Activated naive CD4-positive, alpha-beta T cell treated with anti-CD3 and anti-CD28 coated beads, Interleukin-2, amount 50 U/mL, for 24 hours (primary cell): Measurements from ENCODE around the gene NCEH1.

Experiments
- H3K27ac Mint-ChIP-seq: one replicate; pipeline ENCODE4 v1.8.0; 2021; ENCODE audit warnings: mild to moderate bottlenecking, mixed read lengths
- H3K27me3 Mint-ChIP-seq: one replicate; pipeline ENCODE4 v1.8.0; 2021; ENCODE audit warnings: mixed read lengths
- H3K36me3 Mint-ChIP-seq: one replicate; pipeline ENCODE4 v1.8.0; 2021; ENCODE audit warnings: mixed read lengths
- H3K4me1 Mint-ChIP-seq: one replicate; pipeline ENCODE4 v1.8.0; 2021; ENCODE audit warnings: mixed read lengths
- H3K4me3 Mint-ChIP-seq: one replicate; pipeline ENCODE4 v1.8.0; 2021; ENCODE audit warnings: mild to moderate bottlenecking, mixed read lengths
- H3K9me3 Mint-ChIP-seq: one replicate; pipeline ENCODE4 v1.8.0; 2021; ENCODE audit warnings: mixed read lengths

NCEH1 gene

DNA sequence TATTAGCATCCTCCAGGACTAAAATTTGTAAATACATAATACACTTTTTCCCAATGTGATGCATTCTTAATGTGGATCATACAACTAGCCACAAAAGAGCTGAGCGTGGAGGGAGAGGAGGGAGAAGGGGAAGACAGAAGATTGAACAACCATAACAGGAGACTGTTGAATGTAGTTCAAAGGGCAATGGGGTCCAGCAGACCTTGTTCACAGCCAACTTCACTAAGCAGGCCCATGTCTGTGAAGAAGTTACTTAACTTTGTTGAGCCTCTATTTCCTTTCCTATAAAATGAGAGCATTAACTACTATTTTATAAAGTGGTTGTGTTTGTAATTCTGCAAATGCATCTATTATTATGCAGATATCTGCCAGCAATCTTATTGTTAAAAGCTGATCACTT lies 13.3 kb downstream of the NCEH1 start:
- Mint-ChIP-seq H3K4me3 (no peak overlapping the region), H3K4me1 (peaks cover 15% of the 10 kb centered on the region), H3K36me3 (peaks cover 9% of the 10 kb centered on the region), H3K9me3 (no peaks in the 10 kb centered on the region), H3K27me3 (no peaks in the 10 kb centered on the region), H3K27ac (no peak overlapping the region)

DNA sequence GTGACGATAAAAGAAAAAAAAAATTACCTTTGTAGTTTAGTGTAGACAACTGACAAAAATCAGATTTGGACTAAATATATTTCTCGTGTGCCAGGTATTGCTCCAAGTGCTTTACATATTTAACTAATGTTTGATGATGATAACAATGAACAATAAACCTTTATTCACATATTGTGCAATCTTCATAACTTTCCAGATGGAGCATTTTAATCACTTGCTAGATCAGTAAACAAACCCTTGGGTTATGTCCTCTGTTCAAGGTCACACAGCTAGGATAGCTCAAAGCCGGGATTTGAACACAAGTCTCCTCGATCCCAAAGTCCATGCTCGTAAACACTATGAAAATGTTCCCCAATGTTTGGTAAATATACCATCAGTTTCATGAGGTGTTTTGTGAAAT lies 14.5 kb downstream of the NCEH1 start:
- H3K27ac Mint-ChIP-seq: no peak overlapping the region
- H3K9me3 Mint-ChIP-seq: no peaks in the 10 kb centered on the region
- no peaks in the 10 kb centered on the region for H3K27me3 Mint-ChIP-seq
- H3K4me3 Mint-ChIP-seq: no peak overlapping the region
- H3K4me1 Mint-ChIP-seq: peaks cover 12% of the 10 kb centered on the region
- peaks cover 2% of the 10 kb centered on the region for H3K36me3 Mint-ChIP-seq

DNA sequence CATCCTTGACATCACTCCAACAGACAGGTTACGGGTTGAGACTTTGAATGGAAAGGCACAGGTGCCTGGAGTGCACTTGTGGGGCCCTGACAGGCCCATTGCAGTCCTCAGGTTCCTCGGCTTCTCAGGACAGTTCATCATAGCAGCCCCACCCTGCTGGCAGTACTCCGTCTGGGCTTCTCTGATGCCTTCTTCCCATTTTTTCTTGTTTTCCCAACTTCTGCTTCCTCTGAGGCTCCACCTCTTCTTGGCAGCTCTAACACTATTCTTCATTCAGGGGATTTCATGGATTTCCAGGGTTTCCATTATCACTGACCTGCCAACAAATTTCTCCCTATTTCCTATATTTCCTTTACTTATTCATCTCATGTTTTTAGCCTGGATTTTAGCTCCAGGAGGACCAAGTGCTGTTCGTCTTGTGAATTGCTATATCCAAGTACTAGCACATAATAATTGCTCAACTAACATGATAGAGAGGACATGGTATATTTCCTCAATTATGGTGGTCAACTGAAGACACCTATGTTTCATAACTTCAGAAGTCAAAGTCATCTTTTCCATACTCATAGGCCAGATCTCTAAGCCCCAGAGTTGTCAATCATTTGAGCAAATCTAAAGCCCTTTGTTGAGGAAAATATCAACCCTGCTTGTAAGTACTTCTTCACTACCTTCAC lies 16.2 kb downstream of the NCEH1 start:
- no peaks in the 10 kb centered on the region for H3K9me3 Mint-ChIP-seq
- H3K27ac Mint-ChIP-seq: no peak overlapping the region
- H3K27me3 Mint-ChIP-seq: no peaks in the 10 kb centered on the region
- H3K36me3 Mint-ChIP-seq: peaks cover 2% of the 10 kb centered on the region
- peaks cover 12% of the 10 kb centered on the region for H3K4me1 Mint-ChIP-seq
- no peak overlapping the region for H3K4me3 Mint-ChIP-seq

DNA sequence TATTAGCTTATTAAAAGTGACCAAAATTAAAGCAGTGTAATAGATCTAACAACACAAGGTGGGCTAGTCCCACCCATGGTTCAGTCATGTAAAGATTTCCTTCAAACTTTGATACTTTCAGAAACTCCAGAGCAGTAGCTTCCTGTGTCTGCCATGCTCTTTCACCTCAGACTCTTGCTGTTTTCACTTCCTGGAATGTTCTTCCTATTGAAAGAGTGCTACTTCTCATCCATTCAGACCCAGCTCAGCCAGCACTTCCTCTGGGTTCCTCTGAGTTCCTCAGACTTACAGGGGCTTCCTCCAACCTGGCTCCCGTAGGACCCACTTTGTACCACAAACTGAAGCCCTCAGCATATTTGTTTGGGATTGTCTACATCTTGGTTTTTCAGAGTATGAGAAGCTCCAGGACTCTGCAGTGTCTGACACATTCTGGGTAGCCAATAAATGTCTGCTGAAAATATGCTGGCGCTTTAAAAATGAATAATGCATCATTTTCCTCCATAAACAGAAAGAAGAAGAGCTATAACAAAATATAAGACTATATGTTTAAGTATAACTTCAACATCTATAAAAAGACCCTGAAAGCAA lies 18.0 kb downstream of the NCEH1 start:
- H3K27ac Mint-ChIP-seq: no peak overlapping the region
- no peak overlapping the region for H3K4me3 Mint-ChIP-seq
- peaks cover 9% of the 10 kb centered on the region for H3K4me1 Mint-ChIP-seq
- H3K36me3 Mint-ChIP-seq: no peaks in the 10 kb centered on the region
- no peaks in the 10 kb centered on the region for H3K9me3 Mint-ChIP-seq
- no peaks in the 10 kb centered on the region for H3K27me3 Mint-ChIP-seq

DNA sequence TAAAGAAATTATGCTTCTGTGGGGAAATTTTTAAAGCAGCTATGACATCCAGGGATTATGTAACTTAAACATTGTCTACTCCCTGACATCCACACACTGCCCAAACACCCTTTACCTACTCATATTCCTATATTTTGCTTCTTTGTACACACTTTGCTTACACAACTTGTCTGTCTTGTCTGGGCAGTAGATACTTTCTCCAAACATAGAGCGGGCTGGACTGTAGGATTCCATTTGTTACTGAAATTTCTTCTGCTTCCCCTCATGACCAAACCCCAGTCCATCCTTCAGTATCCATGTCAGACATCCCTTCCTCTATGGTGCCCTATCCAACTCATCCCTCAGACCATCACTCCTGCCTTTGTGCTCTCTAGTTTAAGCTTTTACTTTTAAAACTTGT lies 19.9 kb downstream of the NCEH1 start:
- Mint-ChIP-seq H3K4me1 (peaks cover 9% of the 10 kb centered on the region), H3K36me3 (no peaks in the 10 kb centered on the region), H3K9me3 (no peaks in the 10 kb centered on the region), H3K27ac (no peak overlapping the region), H3K4me3 (no peak overlapping the region), H3K27me3 (no peaks in the 10 kb centered on the region)

DNA sequence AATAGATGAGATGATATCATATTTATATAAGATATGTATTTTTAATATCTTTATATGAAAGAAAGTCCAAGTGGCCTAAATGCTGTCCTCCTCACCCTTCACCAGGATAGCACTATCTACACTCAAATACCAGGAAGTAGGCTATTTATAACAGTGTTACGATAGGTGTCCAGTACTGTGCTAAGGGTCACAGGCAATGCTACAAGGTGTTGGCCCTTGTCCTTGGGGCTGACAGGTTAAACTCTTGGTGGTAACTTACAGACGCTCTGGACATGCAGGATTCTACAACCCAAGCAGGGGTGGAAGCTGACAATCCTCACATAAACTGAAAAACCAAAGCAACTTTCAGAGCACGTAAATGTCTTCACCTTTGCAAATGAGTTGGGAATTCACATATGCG lies 22.3 kb downstream of the NCEH1 start:
- peaks cover 9% of the 10 kb centered on the region for H3K4me1 Mint-ChIP-seq
- H3K4me3 Mint-ChIP-seq: no peak overlapping the region
- no peaks in the 10 kb centered on the region for H3K9me3 Mint-ChIP-seq
- H3K27ac Mint-ChIP-seq: no peak overlapping the region
- peaks cover 2% of the 10 kb centered on the region for H3K36me3 Mint-ChIP-seq
- H3K27me3 Mint-ChIP-seq: no peaks in the 10 kb centered on the region

DNA sequence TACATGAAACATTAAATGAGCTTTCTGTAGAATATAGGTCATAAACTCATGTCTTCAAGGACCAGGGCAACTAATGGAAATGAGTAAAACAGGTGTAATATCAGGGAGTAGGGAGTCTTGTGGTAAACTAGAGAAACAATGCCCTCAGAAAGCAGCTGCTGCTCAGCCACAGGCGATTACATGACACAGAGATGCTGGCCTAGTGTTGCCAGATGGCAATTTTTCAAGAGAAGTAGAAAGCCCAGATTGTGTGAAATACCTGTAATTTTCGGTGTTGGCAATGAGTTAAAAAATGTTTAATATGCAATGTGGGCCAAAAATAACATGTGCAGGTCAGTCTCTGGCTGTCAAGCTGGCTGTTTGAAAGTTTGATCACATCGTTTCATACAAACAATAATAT lies 23.4 kb downstream of the NCEH1 start:
- H3K9me3 Mint-ChIP-seq: no peaks in the 10 kb centered on the region
- no peak overlapping the region for H3K27ac Mint-ChIP-seq
- H3K4me1 Mint-ChIP-seq: peaks cover under 1% of the 10 kb centered on the region
- no peaks in the 10 kb centered on the region for H3K27me3 Mint-ChIP-seq
- peaks cover 2% of the 10 kb centered on the region for H3K36me3 Mint-ChIP-seq
- no peak overlapping the region for H3K4me3 Mint-ChIP-seq

DNA sequence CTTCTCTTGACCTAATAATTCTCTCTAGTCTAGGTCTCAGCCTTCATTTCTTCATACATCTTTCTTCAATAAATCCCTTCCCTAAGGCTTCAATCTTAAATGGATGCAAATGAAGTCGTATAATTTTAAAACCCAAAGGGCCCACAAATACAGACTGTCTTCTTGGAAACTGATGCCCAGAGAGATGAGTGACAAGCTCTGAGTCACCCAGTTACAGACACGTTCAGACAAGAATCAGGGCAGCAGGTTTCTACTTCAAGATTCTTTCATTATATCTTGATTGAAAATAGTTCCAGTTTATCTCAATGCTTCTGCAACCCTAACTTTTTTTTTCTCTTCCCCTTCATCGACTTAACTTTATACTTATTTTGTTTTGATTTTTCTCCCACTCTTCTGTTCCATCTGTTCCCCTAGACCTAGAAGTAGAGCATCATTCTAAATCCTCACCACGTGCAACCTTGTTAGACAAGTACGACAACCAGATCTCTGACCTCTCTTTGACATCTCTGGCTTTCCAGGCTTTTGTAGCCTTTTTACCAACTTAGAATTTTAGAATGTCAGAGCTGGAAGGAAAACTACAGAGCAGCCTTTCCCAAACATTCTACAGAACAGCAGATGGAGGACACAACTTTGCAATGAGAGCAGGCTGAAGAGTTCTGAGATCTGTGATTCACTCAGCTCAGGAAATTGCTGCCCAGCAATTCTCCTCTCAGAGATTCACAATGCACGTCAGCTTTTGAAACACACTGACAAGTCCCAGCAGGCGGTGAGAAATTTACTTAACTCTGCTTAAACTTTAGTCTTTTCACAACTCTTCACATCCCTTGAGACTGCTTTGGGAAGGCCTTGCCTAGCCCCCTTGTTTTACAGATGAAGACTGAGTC lies 25.3 kb downstream of the NCEH1 start:
- no peaks in the 10 kb centered on the region for H3K9me3 Mint-ChIP-seq
- no peak overlapping the region for H3K4me3 Mint-ChIP-seq
- no peaks in the 10 kb centered on the region for H3K4me1 Mint-ChIP-seq
- no peak overlapping the region for H3K27ac Mint-ChIP-seq
- H3K36me3 Mint-ChIP-seq: peaks cover 6% of the 10 kb centered on the region
- H3K27me3 Mint-ChIP-seq: no peaks in the 10 kb centered on the region

DNA sequence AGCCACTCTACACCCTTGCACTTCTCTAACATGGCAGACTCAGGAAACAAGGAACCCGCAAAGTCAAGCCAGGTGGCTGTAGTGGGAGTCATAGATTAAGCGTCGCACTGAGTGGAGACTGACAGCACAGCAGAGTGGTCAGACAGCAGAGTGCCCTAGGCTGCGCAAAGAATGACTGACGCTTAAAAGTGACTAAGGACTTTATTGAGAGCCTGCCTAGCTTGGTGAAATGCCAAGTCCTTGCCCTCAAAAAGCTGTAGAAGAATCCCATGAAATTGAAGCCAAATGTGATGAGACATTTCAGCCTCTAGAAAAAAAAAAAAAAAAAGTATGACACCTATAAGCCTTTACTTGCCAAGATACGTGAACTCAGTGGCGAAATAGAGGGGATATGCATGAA lies 30.2 kb downstream of the NCEH1 start:
- Mint-ChIP-seq H3K9me3 (no peaks in the 10 kb centered on the region), H3K27ac (no peak overlapping the region), H3K4me3 (no peak overlapping the region), H3K27me3 (no peaks in the 10 kb centered on the region), H3K36me3 (peaks cover 10% of the 10 kb centered on the region), H3K4me1 (peaks cover 4% of the 10 kb centered on the region)

DNA sequence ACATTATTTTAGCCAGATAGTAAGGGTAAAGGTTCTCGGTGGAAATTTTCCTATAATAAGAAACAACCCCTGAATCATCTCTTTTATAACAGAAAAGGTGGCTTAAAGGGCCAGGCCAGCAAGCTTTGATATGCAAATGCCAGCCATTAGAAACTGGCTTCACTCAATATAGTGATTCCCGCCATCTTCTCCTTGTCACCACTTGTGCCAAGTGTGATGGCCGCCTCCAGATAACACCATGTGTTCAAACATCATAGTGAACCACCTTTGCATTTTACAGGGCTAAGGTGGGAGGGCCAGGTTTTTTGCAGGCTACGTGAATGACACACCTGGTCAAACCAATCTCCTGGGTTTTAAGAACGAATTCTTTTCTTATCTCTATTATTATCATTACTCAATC lies 31.3 kb downstream of the NCEH1 start:
- H3K4me3 Mint-ChIP-seq: no peak overlapping the region
- H3K4me1 Mint-ChIP-seq: peaks cover 4% of the 10 kb centered on the region
- no peaks in the 10 kb centered on the region for H3K27me3 Mint-ChIP-seq
- H3K36me3 Mint-ChIP-seq: peaks cover 8% of the 10 kb centered on the region
- H3K9me3 Mint-ChIP-seq: no peaks in the 10 kb centered on the region
- no peak overlapping the region for H3K27ac Mint-ChIP-seq

DNA sequence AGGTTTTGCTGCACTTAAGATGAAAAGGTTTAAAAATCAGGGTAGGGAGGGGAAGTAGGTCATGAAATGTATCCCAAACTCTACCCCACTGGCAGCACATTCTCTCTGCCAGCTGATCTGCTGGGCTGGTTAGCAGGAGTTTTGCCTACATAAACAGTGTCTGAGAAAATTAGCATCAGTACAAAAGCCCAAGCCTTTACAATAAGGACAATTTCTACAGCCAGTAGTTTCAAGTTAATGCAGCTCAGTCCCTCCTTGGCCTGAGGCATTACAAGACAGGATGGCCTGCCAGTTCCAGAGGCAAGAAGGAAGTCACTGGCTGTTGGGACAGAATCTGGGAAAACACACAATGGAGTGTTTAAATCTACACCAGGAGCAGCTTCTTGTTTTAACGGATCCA lies 32.8 kb downstream of the NCEH1 start:
- H3K4me3 Mint-ChIP-seq: no peak overlapping the region
- no peaks in the 10 kb centered on the region for H3K27me3 Mint-ChIP-seq
- peaks cover 4% of the 10 kb centered on the region for H3K4me1 Mint-ChIP-seq
- no peaks in the 10 kb centered on the region for H3K9me3 Mint-ChIP-seq
- no peak overlapping the region for H3K27ac Mint-ChIP-seq
- peaks cover 8% of the 10 kb centered on the region for H3K36me3 Mint-ChIP-seq

DNA sequence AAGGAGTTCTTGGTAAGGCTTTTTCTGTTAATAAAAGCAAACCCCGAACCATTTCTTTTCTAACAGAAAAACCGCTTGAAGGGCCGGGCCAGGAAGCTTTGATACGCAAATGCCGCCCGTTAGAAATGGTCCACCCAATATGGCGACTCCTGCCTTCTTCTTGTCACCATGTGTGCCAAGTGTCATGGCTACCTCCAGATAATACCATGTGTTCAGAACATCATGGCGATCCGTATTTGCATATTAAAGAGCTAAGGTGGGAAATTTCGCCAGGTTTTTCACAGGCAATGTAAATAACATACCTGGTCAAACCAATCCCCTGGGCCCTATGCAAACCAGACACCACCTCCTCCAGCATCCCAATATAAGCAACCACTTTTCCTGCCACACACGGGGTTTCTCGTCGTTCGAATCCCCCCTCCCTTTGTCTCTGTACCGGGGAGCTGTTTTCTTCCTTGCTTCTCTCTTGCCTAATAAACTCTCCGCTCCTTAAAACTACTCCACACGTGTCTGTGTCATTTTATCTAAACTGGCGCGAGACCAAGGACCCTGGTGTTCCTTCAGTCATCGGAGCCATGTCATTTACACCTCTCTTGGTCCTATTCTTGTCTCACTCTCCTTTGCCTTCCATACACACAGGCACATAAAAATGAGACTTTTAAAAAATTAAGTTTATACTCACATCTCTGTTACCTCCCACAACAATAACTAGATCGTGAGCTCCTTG lies 34.5 kb downstream of the NCEH1 start:
- Mint-ChIP-seq H3K27me3 (no peaks in the 10 kb centered on the region), H3K36me3 (peaks cover 7% of the 10 kb centered on the region), H3K9me3 (no peaks in the 10 kb centered on the region), H3K4me3 (no peak overlapping the region), H3K27ac (no peak overlapping the region), H3K4me1 (peaks cover 4% of the 10 kb centered on the region)

DNA sequence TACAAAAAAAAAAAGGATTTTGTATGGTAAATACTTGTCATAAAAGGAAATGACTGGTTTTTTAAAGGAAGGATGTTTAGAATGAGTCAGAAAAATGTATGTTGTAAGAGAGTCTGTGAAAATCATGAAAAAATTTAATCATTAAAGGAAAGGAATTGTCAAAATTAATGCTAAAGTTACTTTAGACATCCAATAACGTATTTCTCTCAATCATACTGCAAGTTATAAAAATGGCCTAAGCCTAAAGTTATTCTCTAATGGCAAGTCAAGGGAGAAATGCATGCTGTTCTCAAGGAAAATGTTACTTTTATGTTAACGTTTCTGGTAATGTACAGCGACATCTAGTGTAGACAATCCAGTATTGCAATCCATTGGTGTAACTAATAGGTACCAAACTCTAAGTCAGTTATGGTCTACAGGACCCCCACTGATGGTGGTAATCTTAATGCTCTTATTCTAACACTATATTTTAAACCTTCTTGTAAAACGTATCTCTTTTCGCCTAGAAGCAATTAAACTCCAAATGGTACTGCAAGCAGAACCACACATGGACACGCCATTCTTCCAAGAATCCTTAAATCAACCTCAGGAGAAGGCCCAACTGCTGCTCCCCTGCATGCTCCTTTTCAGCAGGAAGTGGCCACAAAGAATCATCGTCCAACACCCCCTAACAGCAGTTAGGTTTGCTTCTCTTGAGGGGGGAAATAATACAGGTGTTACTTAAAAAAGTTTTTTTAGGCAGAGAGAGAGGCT lies 35.2 kb downstream of the NCEH1 start:
- Mint-ChIP-seq H3K9me3 (no peaks in the 10 kb centered on the region), H3K36me3 (peaks cover 4% of the 10 kb centered on the region)

DNA sequence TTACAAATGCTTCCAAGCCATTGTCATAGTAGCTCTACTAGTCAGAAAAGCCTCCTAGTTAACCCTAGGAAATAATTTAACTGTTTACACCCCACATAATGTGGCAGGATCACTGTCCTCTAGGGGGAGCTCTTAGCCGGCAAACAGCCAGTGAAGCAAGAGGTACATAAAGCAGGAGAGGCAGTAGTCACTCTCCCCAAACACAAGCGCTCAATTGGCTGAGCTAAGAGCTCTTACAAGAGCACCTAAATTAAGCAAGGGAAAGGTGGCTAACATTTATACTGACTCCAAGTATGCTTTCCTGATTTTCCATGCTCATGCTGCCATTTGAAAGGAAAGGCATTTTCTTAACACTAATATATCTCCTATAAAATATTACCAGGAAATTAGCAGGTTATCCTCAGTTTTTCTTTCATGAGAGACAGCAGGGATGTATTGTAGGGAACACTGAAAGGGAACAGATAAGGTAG lies 37.6 kb downstream of the NCEH1 start:
- Mint-ChIP-seq H3K27me3 (no peaks in the 10 kb centered on the region), H3K9me3 (no peaks in the 10 kb centered on the region), H3K4me1 (peaks cover 4% of the 10 kb centered on the region), H3K4me3 (no peak overlapping the region), H3K27ac (no peak overlapping the region), H3K36me3 (no peaks in the 10 kb centered on the region)

More for the DNA sequence above, 35.2 kb downstream of the NCEH1 start:
- H3K4me3 Mint-ChIP-seq: no peak overlapping the region
- H3K4me1 Mint-ChIP-seq: peaks cover 4% of the 10 kb centered on the region
- no peaks in the 10 kb centered on the region for H3K27me3 Mint-ChIP-seq
- no peak overlapping the region for H3K27ac Mint-ChIP-seq

DNA sequence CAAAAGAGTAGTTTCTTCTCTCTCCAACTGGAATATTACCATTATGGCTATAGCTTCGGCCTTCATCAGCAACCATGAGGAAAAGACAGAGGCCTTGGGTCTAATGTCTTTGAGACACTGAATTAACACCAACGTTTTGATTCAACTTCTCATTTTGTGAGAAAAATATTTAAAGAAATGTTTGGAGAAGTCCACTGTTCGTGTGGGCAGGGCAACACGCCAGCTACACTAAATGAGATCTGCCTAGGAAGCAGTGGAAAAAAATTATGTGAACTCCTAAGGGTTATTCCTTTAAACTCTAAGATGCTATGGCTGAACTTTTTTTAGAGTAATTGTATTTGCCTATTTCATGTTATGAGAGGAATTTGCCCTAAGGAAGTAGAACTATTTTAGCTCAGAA lies 41.8 kb downstream of the NCEH1 start:
- no peak overlapping the region for H3K27ac Mint-ChIP-seq
- no peak overlapping the region for H3K4me3 Mint-ChIP-seq
- H3K27me3 Mint-ChIP-seq: no peaks in the 10 kb centered on the region
- H3K9me3 Mint-ChIP-seq: no peaks in the 10 kb centered on the region
- H3K4me1 Mint-ChIP-seq: peaks cover 11% of the 10 kb centered on the region
- H3K36me3 Mint-ChIP-seq: no peaks in the 10 kb centered on the region
